GM19193 (cell line): ENCODE measurements around the gene DRAXIN.

Source experiments
- POLR2A ChIP-seq: IDR thresholded peaks from 4 replicates; pipeline ENCODE4 v1.6.1; 2011; ENCODE audit not compliant: insufficient read depth, insufficient read length; ENCODE audit errors: extremely low read depth

DRAXIN gene

DNA sequence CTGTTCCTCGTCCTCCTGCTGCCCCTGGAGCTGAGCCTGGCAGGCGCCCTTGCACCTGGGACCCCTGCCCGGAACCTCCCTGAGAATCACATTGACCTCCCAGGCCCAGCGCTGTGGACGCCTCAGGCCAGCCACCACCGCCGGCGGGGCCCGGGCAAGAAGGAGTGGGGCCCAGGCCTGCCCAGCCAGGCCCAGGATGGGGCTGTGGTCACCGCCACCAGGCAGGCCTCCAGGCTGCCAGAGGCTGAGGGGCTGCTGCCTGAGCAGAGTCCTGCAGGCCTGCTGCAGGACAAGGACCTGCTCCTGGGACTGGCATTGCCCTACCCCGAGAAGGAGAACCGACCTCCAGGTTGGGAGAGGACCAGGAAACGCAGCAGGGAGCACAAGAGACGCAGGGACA, 14.8 kb downstream of the DRAXIN start:
- no peak for TF ChIP-seq POLR2A

GRCh38 chr1:11707621-11708276, 16.2 kb downstream of the DRAXIN start:
- no peak for TF ChIP-seq POLR2A

DNA sequence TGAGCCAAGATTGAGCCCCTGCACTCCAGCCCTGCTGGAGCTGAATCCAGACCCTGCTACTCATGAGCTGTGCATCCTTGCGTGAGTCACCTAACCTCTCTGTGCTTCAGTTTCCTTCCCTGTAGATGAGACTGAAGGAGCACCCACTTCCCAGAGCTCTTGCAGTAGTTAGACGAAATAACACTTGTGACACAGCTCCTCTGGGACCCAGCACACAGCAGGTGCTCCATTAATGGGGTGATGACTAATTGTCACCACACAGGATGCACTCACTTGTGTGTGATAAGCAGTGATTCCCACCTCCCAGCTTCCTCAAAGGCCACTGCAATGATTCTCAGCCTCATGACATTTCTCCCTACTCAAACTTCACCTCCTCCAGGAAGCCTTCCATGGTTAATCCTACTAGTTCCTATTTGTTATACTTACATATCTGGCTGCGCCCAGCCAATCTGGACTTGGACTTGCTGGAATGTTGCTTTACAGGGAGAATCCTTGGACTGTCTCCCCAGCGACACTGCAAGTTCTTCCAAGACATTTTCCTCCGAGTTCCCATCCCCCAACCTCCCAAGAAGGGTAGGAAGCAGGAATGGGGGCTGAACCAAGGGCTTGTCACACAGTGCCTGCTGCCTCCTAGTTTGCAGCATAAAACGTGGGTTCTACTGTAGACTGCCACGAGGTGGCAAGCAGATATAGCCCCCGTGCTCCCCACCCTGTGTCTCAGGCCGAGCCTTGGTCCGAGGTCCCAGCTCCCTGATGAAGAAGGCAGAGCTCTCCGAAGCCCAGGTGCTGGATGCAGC, 17.2 kb downstream of the DRAXIN start:
- TF ChIP-seq POLR2A = no peak

DNA sequence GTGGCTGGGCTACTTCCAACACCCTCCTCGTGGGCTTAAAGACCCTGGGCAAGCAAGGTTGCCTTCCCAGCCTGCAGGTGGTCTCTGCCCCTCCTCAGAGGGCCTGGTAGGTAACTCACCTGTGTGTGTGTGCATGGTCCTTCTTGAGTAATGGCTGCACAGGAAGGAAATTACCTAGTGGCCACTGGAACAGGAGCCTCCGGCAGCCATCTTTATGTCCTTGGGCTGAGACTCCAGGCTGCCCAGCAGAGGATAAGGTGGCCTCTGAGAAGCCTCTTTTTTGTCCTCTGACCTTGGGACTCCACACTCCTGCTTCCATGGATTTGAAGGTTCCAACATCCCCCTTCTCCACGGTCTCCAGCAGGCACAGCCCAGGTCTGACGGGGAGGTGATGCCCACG, 20.0 kb downstream of the DRAXIN start:
- TF ChIP-seq POLR2A = no peak

GRCh38 chr1:11712285-11712684, 20.8 kb downstream of the DRAXIN start:
- no peak for TF ChIP-seq POLR2A

- TF ChIP-seq POLR2A = no peak
Measured at GRCh38 chr1:11713095-11713494, 21.6 kb downstream of the DRAXIN start.

DNA sequence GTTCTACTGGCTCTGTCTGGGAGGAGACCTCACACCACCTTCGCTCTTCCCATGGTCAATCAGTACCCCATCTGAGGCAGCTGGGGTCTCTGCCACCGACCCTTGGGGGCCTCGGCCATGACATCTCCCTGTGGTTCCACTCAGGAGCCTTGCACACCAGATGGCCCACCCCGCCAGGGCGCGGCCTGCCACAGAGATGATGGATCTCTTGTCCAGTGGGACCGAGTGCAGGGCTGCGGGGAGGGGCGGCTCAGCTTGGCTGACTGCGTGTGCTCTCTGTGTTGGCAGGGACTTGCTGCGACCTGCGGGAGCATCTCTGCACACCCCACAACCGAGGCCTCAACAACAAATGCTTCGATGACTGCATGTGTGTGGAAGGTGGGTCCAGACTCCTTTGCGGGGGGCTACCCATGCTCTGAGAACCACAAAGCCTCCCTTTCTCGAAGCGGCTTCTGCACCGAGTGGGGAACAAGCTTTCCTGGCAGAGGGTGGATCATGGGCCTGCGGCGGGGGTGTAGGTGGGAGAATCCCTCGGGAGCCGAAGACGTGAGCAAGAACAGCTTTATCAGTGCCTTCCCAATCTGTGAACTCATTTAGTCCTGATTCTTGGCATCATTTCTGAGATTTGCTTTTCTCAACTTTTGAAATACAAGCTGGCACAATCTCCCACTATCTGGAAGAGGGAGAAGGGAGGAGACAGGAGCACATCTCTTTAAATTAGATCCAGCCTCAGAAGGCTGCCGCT, 23.5 kb downstream of the DRAXIN start:
- TF ChIP-seq POLR2A = no peak

DNA sequence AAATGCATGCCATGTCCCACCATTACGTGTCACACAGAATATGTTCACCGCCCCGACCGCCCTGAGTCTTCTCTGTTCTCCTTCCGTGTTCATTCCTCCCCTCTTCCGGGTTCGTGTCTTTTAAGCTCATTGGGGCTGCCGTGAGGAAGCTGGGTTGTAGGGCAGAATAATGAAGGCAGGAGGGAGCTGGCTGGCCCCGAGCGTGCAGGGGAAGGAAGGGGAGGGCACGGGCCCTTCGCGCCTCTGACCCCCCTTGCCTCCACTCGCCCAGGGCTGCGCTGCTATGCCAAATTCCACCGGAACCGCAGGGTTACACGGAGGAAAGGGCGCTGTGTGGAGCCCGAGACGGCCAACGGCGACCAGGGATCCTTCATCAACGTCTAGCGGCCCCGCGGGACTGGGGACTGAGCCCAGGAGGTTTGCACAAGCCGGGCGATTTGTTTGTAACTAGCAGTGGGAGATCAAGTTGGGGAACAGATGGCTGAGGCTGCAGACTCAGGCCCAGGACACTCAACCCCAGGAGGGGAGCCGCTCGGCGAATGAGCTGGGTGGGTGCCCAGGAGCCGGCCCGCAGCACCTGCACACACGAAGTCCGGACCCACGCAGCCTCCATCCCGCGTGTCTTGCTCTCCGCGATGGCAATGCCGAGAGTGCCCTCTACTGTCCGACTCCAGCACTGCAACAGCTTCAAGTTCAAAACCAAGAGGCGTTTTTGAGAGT, 28.0 kb downstream of the DRAXIN start:
- no peak for TF ChIP-seq POLR2A

- no peak for TF ChIP-seq POLR2A
Measured at GRCh38 chr1:11720033-11720376, 28.5 kb downstream of the DRAXIN start.

- TF ChIP-seq POLR2A = no peak
Measured at GRCh38 chr1:11720525-11720924, 29.0 kb downstream of the DRAXIN start.

- TF ChIP-seq POLR2A = no peak
Measured at GRCh38 chr1:11721311-11721710, 29.8 kb downstream of the DRAXIN start.

DNA sequence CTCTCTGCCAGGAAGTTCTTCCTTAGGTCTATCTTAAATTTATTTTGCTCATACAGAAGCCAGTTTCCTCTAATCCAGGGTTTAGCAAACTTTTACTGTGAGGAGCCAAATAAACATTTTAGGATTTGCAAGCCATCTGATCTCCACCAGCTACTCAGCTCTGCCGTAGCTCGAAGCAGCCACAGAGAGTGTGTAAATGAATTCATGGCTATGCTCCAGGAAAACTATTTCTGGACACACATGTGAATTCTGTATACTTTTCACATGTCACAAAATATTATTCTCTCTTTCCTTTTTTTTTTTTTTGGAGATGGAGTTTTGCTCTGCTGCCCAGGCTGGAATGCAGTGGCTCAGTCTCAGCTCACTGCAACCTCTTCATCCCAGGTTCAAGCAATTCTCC, 31.0 kb downstream of the DRAXIN start:
- no peak for TF ChIP-seq POLR2A

GRCh38 chr1:11725616-11726015, 34.1 kb downstream of the DRAXIN start:
- no peak for TF ChIP-seq POLR2A

- no peak for TF ChIP-seq POLR2A
Measured at GRCh38 chr1:11727119-11727518, 35.6 kb downstream of the DRAXIN start.
